Epithelial cell of esophagus (primary cell): ENCODE results near the gene TTLL1.
"Not testable (repeated sequence)": the region's sequence is repeated elsewhere in the genome, so short reads cannot be mapped to it uniquely, and the experiment has no call there.

Experiments
- DNase-seq: peaks from one replicate; pipeline ENCODE4 v3.0.0; 2010; ENCODE audit warnings: low read depth
- H3K4me3 ChIP-seq: 2 replicates; pipeline ENCODE4 v1.5.1; 2011; ENCODE audit warnings: mild to moderate bottlenecking, low read length, control low read depth
- TF ChIP-seq, protein P1 (sequence below): IDR thresholded peaks from 2 replicates; pipeline ENCODE4 v1.5.1; 2011; ENCODE audit warnings: low read depth, mild to moderate bottlenecking, low read length, control low read depth, inconsistent platforms; ENCODE audit not compliant: insufficient read depth; ENCODE audit errors: missing control alignments

Gene TTLL1

DNA sequence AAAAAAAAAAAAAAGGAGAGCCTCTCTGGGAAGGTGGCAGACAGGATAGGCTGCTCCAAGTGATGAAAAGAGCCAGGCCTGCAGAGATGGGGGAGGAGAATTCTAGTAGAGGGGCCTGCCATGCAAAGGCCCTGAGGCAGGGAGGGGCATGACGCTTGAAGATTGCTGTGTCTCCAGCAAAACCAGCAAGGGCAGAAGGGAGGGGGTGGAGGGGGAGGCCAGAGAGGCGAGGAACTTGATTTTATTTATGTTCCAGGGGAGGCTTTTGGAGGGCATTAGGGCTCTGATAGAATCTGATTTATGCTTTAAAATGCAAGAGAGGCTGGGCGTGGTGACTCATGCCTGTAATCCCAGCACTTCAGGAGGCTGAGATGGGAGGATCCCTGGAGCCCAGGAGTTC, 57.6 kb downstream of the TTLL1 start:
- DNase-seq: no peak
- TF ChIP-seq, protein P1, sequence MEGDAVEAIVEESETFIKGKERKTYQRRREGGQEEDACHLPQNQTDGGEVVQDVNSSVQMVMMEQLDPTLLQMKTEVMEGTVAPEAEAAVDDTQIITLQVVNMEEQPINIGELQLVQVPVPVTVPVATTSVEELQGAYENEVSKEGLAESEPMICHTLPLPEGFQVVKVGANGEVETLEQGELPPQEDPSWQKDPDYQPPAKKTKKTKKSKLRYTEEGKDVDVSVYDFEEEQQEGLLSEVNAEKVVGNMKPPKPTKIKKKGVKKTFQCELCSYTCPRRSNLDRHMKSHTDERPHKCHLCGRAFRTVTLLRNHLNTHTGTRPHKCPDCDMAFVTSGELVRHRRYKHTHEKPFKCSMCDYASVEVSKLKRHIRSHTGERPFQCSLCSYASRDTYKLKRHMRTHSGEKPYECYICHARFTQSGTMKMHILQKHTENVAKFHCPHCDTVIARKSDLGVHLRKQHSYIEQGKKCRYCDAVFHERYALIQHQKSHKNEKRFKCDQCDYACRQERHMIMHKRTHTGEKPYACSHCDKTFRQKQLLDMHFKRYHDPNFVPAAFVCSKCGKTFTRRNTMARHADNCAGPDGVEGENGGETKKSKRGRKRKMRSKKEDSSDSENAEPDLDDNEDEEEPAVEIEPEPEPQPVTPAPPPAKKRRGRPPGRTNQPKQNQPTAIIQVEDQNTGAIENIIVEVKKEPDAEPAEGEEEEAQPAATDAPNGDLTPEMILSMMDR: no peak
- H3K4me3 ChIP-seq: no peak overlapping the region

- no peak overlapping the region for H3K4me3 ChIP-seq
- TF ChIP-seq, protein P1: no peak
- no peak for DNase-seq
These were observed 70.6 kb downstream of the TTLL1 start for GRCh38 chr22:43018615-43019014.

DNA sequence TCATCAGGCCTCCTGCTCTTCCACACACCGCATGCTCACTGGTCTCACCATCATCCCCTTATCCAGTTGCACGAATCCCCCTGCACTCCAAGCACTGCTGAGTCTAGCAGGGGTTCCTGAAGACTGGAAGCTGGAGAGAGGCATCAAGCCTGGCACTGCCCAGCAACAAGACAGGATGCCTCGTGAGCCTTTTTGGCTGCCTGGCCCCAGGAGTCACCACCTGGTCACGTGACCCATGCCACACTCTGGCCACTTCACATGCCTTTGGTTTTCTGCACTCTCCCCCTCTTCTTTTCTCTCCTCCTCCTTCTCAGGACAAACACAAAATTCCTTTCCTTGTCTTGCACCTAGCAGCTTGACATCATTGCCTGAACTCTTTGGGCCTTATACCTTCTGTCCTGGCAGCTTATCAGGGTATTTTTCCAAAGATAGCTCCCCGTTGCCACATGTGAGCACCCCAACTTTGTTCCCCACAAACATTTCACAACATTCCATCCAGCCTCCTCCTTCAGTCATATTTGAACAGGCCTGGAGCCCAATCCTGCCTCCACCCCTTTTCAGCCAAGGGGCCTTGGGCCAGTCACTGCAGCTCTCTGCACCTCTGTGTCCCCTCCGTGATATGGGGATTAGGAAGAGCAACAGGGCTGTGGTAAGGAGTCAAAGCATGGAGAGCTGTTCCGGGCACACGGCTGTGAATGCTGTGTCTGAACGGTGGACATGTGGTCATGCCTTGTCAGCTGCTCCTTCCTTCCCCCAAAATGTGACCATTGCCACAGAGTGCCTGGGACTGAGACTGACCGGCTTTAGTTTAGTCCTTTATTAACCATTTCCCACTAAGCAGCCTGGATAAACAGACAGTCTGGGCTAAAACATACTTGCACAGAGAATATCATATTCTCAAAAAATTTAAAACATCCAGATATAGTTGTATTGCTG, 71.4 kb downstream of the TTLL1 start:
- no peak overlapping the region for H3K4me3 ChIP-seq
- DNase-seq: no peak
- TF ChIP-seq, protein P1: no peak

- H3K4me3 ChIP-seq, DNase-seq: not testable (repeated sequence)
These were observed 73.0 kb downstream of the TTLL1 start for GRCh38 chr22:43016150-43016549.

DNA sequence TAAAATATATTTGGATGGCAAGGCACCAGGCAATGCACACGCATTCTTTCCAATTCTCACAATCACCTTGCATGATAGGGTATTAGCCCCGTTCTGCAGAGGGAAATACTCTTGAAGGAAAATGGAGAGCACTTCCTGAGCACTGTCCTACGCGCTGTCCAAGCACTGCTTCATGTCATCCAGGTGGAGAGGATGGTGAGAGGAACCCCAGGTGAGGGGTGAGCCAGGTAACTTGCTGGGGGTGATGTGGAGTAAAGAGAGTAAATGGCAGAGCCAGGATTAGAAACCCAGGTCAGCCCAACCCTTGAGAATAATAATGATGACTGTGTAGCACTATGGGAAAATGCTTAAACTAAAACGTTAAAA, 73.5 kb downstream of the TTLL1 start:
- TF ChIP-seq, protein P1: no peak
- DNase-seq: no peak
- H3K4me3 ChIP-seq: peak overlapping the region; percentile 72

DNA sequence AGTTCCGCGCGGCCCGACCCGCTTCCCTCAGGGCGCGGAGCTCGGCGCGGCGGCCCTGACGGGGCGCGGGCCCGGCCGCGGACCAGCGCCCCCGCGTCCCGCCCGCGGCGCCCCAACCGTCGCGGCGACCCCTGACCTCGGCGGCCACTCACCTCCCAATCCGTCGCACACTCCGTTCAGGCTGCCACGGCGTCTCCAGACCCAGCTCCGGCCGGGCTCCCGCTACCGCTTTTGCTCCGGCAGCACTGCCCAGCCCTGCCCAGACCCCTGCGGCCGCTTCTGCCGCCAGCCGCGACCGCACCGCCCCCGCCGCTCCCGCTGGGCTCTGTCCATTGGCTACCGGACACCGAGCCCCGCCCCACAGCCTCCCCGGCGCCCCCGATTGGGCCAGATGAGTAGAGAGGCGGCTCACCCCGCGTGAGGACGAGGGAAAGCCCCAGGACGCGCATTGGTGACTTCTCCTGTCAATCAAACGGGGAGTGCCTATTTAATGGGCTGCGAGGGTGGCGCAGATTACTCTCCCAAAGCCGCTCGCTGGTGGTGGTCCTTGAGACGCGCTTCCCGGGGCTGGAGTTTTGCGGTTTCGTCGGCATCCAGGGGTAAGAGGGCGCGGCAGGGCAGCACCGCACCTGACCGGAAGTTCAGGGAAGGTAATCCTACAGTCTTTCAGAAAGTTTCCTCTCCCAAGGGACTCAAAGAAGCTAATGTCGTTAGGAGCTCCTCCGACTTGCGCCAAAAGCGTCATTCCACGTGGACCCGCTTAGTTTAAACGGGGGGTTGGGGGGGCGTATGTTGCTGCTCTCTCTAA, 74.1 kb downstream of the TTLL1 start, which contains the start of gene PACSIN2:
Gene PACSIN2, minus strand, starts transcription at position 281 of the 808 bp plus-strand sequence. CDS start 103,069 bp downstream, outside the sequence.
- TF ChIP-seq, protein P1: no peak

DNA sequence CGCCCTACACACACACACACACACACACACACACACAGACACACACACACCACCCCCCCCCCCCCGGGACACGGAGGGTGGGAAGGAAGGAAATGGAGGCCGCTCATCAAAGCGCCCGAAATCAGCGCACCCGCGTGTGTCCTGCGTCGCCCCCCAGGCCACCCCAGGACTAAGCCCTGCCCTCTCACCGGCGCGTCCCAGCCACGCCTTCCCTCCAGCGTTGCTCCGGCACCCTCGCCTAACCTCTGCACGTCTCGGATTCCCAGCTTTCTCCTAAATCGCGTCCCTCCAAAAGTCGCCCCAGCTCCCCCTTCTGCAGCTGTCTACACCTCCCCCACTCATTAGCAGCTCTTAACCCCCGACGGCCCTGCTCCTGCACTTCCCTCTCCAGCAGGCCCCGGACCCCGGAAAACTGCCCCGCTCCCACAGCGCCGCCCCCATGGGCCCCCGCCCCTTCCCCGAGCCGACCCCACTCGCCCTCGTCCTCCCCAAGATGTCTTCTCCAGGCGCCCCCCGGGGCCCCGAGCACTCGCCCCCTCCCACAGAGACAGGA, 74.8 kb downstream of the TTLL1 start:
- DNase-seq: peak; percentile 40
- TF ChIP-seq, protein P1: no peak
- peak overlapping the region; percentile 75 for H3K4me3 ChIP-seq

More for the DNA sequence above, 74.1 kb downstream of the TTLL1 start, which contains the start of gene PACSIN2:
- peak within 1 kb of the TSS; percentile 75 for H3K4me3 ChIP-seq
- peak; percentile 98 for DNase-seq
